Measurements from ENCODE around the gene ALLC.

The ALLC gene

DNA sequence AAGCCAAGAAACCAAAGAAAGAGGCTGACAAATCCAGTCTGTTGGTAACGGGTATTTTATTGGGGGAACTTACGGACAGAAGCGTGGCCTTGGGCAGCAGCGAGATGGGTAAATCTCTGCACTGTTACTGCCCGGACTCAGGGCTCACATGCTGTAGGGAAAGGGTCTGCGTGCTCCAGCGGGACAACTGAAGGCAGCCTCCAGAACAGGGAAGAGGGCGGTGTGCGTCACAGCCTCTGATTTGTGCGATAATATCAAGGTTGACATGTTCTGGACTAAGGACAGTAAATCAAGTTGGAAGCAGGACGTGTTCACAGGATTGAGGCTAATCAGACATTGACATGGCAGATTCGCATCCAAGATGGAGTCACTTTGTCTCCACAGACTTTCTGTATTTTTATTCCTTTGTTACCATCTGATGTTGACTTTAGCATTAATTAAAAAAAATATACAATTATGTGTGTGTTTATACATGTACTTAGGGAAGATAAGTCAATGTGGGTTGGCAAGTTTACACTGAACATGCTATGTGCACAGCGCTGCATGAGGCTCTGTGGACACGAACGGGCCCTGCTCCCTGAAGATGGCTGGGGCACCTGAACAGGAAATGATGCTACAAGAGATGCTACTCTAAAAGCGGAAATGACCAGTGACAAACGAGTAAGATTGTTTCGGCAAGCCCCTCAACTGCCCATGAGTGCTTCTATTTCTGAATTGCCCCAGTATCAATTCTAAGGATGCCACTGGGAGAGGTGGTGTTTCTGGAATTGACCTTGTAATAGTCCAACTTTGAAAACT is 22.7 kb downstream of the ALLC start:
- DNase-seq, result no peak

GRCh38 chr2:3681625-3682024 is 23.6 kb downstream of the ALLC start:
- DNase-seq, result no peak

DNA sequence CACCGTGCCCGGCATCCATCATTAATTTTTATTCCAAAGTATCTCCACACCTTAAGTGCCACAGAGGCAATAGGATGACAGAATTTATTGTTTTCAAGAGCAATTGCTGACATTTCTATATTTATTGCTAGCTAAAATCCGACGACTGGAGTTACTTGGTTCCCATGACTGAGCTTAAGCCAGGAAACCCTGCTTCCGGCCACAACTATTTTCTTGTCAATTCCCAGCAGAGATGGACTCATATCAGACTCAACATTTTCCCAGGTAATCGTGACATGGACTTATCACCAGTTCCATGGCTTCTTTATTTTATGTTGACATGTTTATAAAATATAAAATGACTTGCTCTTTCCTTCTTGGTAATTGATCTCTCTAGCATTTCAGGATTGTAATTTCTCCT is 24.8 kb downstream of the ALLC start:
- DNase-seq, result no peak

- no peak for DNase-seq
Observed at GRCh38 chr2:3683748-3684454, 25.9 kb downstream of the ALLC start.

- DNase-seq, result no peak
Observed at GRCh38 chr2:3689998-3690748, 32.2 kb downstream of the ALLC start.

DNA sequence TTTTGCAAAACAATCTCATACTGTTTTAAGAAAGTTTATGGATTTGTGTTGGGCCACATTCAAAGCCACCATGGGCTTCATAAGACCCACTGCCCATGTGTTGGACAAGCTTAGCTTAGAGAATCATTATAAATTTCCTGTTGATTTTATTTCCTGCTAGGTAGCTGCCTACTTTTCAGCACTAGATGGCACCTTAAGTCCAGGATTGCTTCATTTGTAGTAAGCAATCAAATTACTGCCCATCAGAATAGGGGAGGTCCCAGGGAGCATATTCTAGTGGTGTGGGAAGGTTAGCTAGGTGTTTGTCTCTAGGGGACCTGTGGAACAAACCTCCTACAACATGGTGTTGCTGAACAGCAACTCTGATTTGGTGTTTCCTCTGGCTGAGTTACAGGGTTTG is 34.4 kb downstream of the ALLC start:
- DNase-seq, result no peak

DNA sequence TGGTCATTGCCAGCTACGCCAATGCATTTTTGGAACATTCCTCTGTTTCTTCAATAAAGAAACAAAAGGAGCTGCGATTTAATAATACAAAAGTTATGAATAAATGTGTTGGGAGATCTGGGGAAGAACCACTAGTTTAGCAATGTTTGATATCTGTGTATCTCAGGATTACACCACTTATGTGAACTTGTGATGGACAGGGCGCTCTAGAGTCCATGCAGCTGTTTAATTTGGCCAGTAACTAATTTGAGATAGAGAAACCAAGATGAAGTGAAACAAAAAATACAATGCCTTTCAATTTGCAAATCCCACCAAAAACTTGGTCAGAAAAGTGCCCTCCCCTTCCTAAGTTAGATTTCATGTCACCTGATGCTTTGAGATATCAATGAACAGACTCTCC is 38.5 kb downstream of the ALLC start:
- no peak for DNase-seq

DNA sequence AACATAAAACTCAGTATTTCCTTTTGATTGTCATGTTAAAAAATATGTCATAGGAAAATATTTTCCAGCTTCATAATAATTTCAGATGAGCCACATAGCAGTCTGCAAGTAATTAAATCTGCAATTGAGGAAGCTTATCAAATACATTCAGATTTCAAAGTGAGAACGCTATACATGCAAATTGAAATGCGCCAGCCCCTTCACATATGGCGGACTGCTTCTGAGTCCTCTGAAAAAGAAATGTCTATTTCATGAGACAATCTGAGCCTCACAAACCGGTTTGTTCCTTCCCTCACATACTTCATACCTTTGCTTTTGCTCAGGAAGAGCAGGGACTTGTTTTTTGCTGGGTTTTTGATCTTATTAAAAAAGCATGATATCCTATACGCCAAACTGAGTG is 43.1 kb downstream of the ALLC start:
- DNase-seq, result no peak

- DNase-seq, result no peak
Observed at GRCh38 chr2:3703236-3703756, 45.3 kb downstream of the ALLC start, which contains the start of gene DCDC2C. Gene DCDC2C (plus strand): TSS chr2:3703575. CDS start chr2:3703752, 177 bp downstream.

DNA sequence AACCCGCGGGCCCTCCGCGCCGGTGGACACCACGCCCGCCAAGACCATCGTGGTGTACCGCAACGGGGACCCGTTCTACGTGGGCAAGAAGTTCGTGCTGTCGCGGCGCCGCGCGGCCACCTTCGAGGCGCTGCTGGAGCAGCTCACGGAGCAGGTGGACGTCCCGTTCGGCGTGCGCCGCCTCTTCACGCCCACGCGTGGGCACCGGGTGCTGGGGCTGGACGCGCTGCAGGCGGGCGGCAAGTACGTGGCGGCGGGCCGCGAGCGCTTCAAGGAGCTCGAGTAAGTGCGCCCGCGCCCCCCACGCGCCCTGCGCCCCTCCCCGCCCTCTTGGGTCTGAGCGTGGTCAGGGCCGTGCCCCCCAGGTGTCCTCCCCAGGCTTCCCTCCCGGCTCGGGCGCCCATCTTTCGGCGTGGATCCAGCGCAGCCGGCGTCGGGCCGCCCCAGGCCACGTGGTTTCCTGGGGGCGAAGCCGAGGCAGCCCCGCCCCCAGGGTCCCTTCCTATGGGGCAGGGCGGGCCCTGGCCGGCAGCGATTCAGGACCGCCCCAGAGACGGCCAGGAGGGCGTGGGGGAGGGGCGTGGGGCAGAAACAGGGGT is 45.9 kb downstream of the ALLC start:
- no peak for DNase-seq

DNA sequence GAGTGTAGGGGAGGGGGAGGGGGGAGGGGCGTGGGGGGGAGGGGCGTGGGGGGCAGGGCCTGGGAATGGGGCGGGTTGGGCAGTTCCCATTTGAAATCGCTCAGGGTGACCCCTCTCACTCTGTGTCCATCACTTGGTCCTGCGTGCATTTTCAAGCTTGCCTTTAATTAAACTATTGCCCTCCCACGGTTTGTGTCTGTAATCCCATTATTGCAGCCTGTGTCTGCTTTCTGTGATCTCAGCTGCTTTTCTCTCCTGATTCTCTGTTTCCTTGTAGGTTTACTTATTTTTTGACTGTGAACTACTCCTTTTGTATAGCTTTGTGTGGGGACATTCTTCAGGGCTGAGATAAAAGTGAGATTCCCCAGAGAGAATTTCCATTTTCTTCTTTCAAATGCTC is 46.7 kb downstream of the ALLC start:
- DNase-seq, result no peak

DNA sequence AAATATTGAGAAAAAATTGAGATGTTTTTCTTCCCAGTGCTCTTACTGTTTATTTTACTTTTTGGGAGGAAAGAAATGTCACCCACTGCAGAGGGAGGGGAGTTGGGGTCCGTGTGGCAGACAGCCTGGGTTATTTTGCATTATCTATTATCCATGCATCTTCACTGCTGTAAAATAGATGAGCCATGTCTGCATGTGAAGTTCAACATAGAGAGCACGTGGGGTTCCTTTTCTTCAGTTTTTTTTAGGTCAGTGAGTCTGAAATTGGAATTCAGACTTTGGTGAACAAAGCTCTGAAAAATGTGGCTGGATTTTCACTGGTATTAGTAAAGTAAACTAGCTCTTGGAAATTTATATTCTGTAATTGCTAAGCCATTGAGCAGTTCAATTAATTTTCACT is 47.8 kb downstream of the ALLC start:
- DNase-seq, result no peak

- no peak for DNase-seq
Observed at GRCh38 chr2:3706892-3707291, 48.9 kb downstream of the ALLC start.

- no peak for DNase-seq
Observed at GRCh38 chr2:3708576-3708975, 50.6 kb downstream of the ALLC start.

DNA sequence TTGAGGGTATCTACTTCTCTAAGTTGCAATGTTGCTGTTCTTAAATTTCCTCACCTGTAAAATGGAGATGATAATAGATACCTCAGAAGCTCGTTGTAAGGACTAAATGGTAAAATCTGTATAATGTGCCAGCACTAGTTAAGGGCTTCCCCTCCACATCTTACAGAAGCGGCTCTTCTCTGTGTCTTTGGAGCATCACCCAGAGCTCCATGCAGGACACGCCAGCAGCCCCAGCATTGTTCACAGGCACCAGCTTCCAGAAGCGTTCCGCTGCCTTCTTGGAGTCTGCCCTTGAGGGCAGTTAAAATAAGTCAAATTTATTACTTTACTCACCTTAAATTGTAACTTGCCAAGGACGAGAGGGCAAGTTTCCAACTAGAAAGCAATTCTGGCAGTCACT is 51.2 kb downstream of the ALLC start:
- DNase-seq, result no peak

GRCh38 chr2:3712424-3712823 is 54.4 kb downstream of the ALLC start:
- no peak for DNase-seq

- DNase-seq, result no peak
Observed at GRCh38 chr2:3712831-3713503, 55.0 kb downstream of the ALLC start.

- DNase-seq, result no peak
Observed at GRCh38 chr2:3718679-3719078, 60.7 kb downstream of the ALLC start.

- DNase-seq, result no peak
Observed at GRCh38 chr2:3725002-3725401, 67.0 kb downstream of the ALLC start.

DNA sequence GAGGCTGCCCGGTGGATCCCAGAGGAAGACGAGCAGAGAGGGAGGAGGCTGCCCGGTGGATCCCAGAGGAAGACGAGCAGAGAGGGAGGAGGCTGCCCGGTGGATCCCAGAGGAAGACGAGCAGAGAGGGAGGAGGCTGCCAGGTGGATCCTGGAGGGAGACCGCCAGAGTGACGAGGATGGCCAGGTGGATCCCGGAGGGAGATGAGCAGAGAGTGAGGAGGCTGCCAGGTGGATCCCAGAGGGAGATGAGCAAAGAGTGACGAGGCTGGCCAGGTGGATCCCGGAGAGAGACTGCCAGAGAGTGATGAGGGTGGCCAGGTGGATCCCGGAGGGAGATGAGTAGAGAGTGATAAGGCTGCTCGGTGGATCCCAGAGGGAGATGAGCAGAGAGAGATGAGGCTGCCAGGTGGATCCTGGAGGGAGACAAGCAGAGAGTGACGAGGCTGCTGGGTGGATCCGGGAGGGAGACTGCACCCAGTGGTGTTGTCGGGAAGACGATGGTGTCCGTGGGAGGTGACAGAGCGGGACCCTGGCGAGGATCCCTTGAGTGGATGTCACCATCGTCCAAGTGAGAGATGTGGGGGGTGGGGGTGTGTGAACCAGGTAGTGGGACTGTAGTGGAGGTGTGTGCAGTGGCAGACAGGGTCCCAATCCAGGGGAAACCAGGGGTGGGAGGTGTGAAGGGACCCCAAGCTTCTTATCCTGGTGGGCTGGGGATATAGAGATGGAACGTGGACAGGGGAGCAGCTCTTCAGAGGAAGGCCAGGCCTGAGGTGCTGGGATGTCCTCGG is 67.7 kb downstream of the ALLC start:
- no peak for DNase-seq

DNA sequence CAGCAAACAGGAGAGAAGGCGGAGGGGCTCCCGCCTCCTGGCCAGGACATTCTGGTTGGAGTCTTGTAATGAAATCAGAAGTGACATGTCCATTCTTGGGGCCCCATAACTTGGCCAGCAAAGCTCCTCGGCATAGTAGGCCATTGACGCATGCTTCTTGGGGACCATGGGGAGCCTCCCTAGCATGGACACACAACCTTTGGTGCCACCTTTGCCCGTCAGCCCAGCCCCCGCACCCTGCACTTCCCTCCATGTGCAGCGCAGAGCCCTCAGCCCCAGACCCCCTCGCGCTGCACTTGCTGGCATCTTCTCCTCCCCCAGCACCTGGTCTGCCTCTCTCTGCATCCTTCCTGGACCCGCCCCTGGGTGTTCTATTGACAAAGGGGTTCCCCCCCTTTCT is 68.5 kb downstream of the ALLC start:
- no peak for DNase-seq

Measured in GDM1 (cell line).